Peyer's patch (tissue), 4 donors: ENCODE data around the gene NCK2. TPM values are rescaled to one million over a fixed set of nuclear protein-coding genes. Genes with fewer than 3 reads are reported as not detected.

Experiments used
- DNase-seq, 3 donors: peaks; one replicate each; pipeline ENCODE4 v3.0.0-alpha.2; 2017 to 2019
- H3K27ac ChIP-seq, 4 donors: fragments of 200-600 bp; sonication (generic); one replicate each; pipeline ENCODE4 v1.5.1; 2016 to 2019
- H3K27me3 ChIP-seq, 2 donors: fragments of 200-600 bp; sonication (generic); one replicate each; pipeline ENCODE4 v1.5.1; 2019
- H3K36me3 ChIP-seq, 3 donors: fragments of 200-600 bp; sonication (generic); one replicate each; pipeline ENCODE4 v1.5.1; 2016 to 2019
- H3K4me1 ChIP-seq, 4 donors: fragments of 200-600 bp; sonication (generic); one replicate each; pipeline ENCODE4 v1.5.1; 2016 to 2019
- H3K4me3 ChIP-seq, 4 donors: fragments of 200-600 bp; sonication (generic); 1 replicate in 3 of 4; 2 replicates in 1 of 4; pipeline ENCODE4 v1.5.1; 2016 to 2019; ENCODE audit warnings: mild to moderate bottlenecking in 1 of 4
- H3K9me3 ChIP-seq, 4 donors: fragments of 200-600 bp; sonication (generic); one replicate each; pipeline ENCODE4 v1.5.1; 2016 to 2019; ENCODE audit warnings: mild to moderate bottlenecking in 1 of 4
- CTCF ChIP-seq, 6 experiments: fragments of 450-650 bp in 4 of 6; fragments of 200-600 bp in 2 of 6; sonication (generic) in 1 of 6; IDR thresholded peaks; one replicate each; pipeline ENCODE4 v1.5.1; 2017 to 2019; ENCODE audit warnings: antibody characterized with exemption in 6 of 6, mild to moderate bottlenecking in 3 of 6, moderate library complexity in 1 of 6
- POLR2A ChIP-seq, 2 donors: fragments of 450-650 bp; IDR thresholded peaks; one replicate each; pipeline ENCODE4 v1.5.1; 2017; ENCODE audit warnings: antibody characterized with exemption in 2 of 2, mild to moderate bottlenecking in 2 of 2, moderate library complexity in 2 of 2
- total RNA-seq, 4 donors: library from RNA; depleted of rRNA; stranded (reverse); fragments of >200 nt; gene quantifications; one replicate each; pipeline ENCODE4 v1.1.0, GENCODE V29; 2016

Gene NCK2
- total RNA-seq, 4 donors from 2014 or later = 58.6 to 94.5 (median 85.8) TPM

GRCh38 chr2:105937498-105938097 lies 192.9 kb downstream of the NCK2 start:
- DNase-seq = no peak
- H3K27me3 ChIP-seq = no peaks in the 10 kb centered on the region
- no peaks in the 10 kb centered on the region for H3K9me3 ChIP-seq
- H3K4me1 ChIP-seq = peaks cover 0 to 7% (median 0%) of the 10 kb centered on the region in 4 donors
- H3K27ac ChIP-seq = no peak overlapping the region
- TF ChIP-seq POLR2A (IDR thresholded peaks at IDR 0.05) (no peak), CTCF (IDR thresholded peaks at IDR 0.05) (no peak)
- H3K4me3 ChIP-seq = no peak overlapping the region
- no peaks in the 10 kb centered on the region for H3K36me3 ChIP-seq
